GM19351 (cell line): Measurements from ENCODE around the gene STX8.
"Not testable (repeated sequence)": the region's sequence is repeated elsewhere in the genome, so short reads cannot be mapped to it uniquely, and the experiment has no call there.

Source experiments
- ATAC-seq: cut with Tn5 transposase; IDR thresholded peaks from one replicate; pipeline ENCODE4 v1.9.1; 2021; ENCODE audit warnings: mild to moderate bottlenecking, moderate library complexity; ENCODE audit not compliant: unreplicated experiment

Gene STX8

DNA sequence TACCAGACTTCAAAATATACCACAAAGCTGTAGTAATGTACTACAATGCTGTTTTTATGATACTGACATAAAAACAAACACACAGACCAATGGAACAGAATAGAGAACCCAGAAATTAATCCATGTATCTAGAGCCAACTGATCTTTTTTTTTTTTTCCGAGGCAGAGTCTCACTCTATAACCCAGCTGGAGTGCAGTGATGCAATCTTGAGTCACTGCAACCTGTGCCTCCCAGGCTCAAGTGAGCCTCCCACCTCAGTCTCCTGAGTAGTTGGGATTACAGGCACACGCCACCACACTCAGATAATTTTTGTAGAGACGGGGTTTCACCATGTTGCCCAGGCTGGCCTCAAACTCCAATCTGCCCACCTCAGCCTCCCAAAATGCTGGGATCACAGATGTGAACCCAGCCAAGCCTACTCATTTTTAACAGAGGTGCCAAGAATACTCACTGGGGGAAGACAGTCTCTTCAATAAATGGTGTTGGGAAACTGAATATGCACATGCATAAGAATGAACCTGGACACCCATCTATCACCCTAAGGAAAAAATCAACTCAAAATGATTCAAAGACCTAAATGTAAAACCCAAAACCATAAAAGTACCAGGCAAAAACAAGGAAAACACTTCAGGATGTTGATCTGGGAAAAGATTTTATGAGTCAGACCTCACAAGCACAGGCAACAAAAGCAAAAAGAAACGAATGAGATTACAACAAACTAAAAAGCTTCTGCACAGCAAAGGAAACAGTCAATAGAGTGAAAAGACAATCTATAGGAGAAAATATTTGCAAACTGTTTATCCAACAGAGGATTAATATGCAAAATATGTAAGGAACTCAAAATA, 63.1 kb downstream of the STX8 start:
- no peak for ATAC-seq

GRCh38 chr17:9509236-9509816, 66.3 kb downstream of the STX8 start:
- ATAC-seq = no peak

DNA sequence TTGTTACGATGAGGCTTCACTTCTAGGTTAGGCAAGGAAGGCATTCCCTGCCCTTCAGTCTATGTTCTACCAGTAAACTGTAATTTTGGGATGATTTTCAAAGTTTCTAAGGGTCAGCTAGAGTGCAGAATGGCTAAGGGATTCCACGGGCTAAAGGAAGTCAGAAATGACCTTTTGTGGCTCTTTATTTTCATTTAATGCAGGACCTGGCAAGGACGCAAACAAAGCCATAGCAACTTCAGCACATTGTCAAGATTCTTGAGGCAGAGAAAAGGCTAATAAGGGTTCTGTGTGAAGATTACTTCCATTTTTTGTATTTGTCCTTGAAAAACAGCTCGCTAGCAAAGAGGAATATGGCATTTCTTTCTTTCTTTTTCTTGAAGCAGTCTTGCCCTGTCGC, 76.6 kb downstream of the STX8 start:
- ATAC-seq = no peak

DNA sequence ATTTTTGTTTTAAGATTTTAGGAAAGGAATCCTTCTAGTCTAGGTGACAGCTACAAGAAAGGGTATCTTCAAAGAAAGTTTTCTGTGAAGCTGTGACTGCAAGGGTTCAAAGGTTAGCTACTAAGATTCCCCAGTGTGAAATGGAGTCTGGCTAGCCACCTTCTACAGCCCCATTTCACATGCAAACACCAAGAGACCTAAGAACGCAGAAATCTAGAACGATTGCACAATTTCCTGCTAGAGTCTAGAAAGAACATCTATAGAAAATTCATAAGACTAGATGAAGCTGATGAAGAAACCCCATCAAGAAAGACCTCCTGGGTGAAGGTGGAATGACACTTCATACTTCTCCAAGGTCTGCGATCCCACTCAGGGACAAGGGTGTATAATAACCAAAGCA, 77.1 kb downstream of the STX8 start:
- ATAC-seq = no peak

DNA sequence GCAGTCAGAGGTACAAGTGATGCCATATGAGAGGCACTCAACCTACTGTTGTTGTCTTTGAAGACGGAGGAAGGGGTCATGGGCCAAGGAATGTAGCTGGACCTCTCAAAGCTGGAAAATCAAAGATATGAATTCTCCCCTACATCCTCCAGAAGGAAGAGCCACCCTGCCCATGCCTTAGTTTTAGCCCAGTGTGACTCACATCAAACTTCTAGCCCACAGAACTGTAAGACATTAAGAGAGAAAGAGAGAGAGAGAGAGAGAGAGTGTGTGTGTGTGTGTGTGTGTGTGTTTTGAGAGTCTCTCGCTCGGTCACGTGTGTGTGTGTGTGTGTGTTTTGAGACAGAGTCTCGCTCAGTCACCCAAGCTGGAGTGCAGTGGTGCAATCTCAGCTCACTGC, 87.1 kb downstream of the STX8 start:
- no peak for ATAC-seq

DNA sequence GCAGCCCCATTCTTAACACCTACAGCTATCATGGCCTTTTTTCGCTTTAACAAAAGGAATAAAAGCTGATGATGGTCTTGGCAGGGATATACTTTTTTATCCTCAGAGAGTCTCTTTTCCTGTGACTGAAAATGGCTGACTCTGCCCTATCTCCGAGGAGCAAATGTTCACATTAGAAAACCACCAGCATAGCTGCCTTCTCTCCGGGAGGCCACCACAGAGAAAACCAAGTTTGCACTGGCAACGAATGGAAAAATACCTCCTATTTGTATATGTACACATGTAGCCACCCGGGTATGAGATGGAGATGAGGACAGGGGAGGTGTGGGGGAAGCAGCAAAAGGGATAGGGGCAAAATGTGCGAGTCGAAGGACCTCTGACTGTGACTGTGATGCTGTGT, 88.2 kb downstream of the STX8 start:
- ATAC-seq = no peak

DNA sequence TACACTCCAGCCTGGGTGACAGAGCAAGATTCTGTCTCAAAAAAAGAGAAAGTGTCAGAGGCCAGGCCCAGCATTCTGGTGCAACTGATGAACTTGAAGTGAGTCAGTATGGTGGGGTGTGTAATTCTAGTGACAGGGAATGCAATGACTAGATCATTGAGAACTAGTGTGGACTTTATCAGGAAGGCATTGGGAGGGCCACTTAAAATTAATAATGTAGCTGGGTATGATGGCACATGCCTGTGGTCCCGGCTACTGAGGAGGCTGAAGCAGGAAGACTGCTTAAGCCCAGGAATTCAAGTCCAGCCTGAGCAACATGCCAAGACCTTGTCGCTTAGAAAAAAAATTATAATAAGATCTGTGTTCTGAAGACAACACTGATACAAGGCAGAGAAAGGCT, 90.8 kb downstream of the STX8 start:
- no peak for ATAC-seq

DNA sequence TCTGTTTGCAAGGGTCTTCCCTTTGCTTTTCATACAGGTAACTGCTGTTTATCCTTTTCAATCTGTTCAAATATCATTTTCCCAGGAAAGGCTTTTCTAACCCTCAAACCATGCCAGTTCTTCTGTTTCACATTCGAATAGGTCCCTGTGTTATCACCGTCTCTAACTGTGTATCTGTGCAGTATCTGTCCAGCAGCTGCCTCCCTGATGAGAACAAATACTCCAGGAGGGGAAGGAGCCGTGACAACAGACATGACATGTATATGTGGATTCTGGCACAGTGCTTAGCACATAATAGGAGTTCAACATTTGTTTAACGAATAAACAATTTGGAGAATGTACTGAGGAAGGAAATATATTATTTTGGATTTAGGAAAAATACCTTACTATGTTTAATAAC, 95.7 kb downstream of the STX8 start:
- no peak for ATAC-seq

DNA sequence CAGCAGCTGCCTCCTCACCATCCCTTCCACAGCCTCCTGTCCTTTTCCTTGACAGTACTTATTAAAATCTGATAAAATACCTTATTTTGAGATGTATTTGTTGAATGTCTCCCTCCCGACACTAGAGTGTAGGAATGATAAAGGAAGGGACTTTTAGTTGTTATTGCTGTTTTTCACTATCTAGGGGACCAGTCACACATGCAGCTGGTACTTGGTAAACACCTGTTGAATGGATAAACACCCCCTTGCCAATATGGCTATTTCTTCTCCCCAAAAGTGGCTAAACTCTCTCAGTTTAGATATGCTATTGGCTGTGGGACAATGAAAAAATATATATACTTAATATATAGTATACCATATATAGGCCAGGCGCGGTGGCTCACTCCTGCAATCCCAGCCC, 96.7 kb downstream of the STX8 start:
- ATAC-seq = no peak

GRCh38 chr17:9475101-9475658, 100.4 kb downstream of the STX8 start:
- no peak for ATAC-seq

- no peak for ATAC-seq
These were observed 101.9 kb downstream of the STX8 start for GRCh38 chr17:9473711-9474110.

DNA sequence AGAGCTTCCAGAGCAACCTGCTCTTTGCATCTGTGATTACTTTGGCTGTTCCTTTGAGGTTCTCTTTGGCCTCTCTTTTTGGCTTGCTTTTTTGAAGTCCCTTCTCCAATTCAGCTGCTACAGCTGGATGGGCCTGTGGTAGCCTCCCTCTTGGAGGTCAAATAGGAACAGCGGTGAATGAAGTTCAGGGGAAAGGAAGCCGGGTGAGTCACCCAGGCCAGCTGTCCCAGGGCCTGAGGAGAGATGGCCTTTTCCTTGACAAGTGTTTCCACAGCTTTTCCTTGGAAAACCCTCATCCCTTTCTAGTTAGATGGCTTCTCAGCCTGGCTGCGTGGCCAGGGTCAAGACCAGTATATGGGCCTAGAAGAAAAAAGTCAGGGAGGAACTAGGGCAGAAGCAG, 103.1 kb downstream of the STX8 start:
- ATAC-seq = no peak

- ATAC-seq = no peak
These were observed 103.5 kb downstream of the STX8 start for GRCh38 chr17:9472094-9472493.

DNA sequence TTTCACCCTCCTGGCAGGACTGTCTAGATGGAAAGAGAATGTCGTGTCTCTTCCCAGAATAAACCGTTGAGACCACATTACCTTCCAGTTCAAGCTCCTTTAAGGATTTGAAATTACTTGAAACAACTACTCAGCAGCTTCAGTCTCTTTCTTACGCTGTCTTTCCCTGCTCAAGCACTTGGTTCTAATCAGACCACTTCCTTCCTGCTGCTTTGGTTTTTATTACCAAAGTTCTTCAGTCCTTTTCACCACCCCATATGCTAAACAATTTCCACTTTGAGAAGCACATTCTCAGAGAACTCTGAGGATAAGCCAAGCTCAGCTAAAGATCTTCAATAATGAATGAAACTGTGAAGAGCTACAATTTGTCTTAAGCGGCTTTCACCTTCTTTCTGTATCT, 105.4 kb downstream of the STX8 start:
- ATAC-seq = no peak

DNA sequence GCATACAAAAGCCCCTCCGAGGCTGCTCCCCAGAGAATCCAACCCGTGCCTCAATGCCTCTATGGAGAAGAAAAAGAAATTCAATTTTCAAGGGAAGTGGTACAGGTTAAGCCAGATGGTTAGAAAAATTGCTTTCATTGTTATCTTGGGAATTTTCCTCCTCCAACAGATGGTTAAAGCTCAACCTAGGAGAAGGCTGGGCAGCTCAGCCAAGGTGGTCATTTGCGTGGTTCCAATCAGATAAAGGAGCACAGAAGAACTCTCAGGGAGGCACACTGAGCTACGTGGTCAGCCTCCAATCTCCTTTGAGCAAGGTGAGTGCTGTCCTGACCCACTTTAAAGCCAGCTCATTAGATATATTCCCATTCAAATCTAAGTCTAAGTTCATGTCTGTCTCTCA, 106.7 kb downstream of the STX8 start:
- no peak for ATAC-seq

- ATAC-seq = no peak
These were observed 107.1 kb downstream of the STX8 start for GRCh38 chr17:9468532-9468931.

DNA sequence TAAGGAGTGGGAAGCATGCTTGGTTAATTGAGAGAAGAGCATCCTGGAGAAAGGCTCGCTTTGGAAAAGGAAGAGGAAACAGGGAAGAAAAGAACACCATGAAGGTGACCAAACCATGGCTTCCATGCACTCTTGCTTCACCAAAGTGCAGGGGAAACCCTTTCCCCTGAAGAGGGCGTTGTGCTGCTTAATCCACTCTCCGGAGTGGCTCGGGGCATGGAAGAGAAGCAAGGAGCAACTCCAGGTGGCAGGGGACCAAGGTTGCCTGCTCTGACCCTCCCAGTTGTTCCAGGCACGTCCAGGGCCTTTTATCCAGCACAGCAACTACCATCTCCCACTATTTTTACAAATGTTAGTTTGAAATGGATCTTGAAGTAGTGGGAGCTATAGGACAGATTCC, 108.1 kb downstream of the STX8 start:
- no peak for ATAC-seq

DNA sequence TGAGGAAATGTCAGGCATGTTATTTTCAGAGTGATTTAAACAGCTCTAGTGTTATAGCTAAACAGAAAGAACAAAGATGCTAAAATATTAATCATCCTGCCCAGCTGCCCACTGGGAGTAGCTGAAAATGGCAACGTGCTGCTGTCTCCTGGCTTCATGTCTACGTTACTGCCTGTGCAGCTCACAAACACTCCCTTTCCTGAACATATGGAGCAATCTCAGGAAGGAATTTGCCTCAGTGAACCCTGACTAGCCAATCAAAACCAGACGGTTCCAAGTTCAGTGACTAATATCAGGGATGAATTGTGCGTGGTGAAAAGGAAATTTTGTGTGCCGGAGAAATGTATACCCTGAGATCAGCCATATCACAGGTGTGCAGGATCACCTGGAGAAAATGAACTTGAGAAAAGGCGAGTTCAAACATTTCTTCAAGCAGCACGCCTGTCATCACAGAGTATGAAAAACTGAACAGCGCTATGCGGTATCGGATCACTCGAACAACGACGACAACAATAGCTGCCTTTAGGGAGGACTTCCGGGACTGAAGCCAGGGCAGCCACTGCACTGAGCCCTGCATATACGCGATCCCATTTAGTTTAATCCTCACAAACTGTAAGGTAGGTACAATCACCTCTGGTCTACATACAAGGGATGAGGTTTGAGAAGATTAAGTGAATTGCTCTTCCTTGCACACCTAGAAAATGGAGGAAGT, 110.3 kb downstream of the STX8 start:
- no peak for ATAC-seq

- ATAC-seq = no peak
These were observed 118.6 kb downstream of the STX8 start for GRCh38 chr17:9457005-9457404.

- ATAC-seq = no peak
These were observed 119.3 kb downstream of the STX8 start for GRCh38 chr17:9456330-9456729.

- no peak for ATAC-seq
These were observed 123.7 kb downstream of the STX8 start for GRCh38 chr17:9451934-9452333.

GRCh38 chr17:9447298-9447697, 128.3 kb downstream of the STX8 start:
- not testable (repeated sequence) for ATAC-seq
